ENCODE measurements around the gene PEX1.
A peak's percentile ranks its signal among the peaks of the same experiment; 100 is the strongest.
"Not testable (repeated sequence)": the region's sequence is repeated elsewhere in the genome, so short reads cannot be mapped to it uniquely, and the experiment has no call there.

PEX1 gene

DNA sequence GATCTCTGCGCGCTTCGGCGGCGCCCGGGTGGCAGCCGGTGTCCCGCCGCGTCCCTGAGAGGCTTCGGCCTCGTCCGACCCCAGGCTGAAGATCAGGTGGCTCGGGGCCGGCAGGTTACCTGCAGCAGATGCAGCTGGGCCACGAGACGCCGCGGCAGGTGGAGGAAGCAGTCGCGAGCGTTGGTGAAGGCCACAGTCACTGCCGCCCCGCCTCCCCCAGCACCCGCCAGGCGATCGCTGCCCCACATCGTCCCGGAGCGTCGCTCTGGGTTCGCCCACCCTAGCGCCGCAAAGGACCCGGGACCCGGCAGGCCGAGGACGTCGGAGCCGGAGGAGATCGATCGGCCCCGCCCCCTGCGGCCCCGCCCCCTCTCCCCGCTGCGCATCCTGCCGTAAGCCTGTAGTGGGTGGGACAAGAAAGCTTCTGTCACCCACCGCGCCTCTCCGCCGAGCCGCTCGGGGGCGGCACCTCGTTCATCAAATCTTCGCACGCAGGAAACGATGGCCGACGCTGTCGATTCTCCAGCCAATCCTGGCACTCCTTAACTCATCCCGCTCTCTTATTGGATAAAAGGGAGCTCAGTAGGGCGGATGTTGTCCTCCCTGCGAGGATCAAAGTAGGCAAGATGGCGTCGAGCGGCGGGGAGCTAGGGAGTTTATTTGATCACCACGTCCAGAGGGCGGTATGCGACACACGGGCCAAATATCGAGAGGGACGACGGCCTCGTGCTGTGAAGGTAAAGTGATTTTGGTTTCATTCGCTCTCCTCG, at the start of gene PEX1, which contains the start of gene RBM48:
PEX1 (minus strand) TSS at position 333 of the 770 bp plus-strand sequence; CDS start at position 248, 85 bp downstream.
RBM48 (plus strand) TSS at position 608 of the 770 bp plus-strand sequence; CDS start at position 627, 19 bp downstream.
- DNase-seq, result peak; percentile 99

DNA sequence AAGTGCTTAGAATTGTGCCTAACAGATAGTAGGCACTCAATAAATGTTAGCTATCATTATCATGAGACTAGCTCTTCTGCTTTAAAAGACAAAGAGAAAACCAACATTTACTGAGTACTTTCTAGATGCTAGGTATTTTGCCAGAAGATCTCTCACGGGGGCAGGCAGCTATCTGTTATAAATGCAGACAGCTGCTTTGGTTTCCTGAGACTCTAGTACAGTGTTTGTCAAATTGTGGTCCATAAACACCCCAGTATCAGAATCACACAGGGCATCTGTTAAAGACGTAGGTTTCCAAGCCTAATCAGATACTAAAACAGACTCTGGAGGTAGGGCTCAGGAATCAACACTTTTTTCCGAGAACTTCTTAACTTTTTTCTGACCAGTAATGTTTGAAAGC, 48.0 kb upstream of the PEX1 start:
- DNase-seq, result no peak

DNA sequence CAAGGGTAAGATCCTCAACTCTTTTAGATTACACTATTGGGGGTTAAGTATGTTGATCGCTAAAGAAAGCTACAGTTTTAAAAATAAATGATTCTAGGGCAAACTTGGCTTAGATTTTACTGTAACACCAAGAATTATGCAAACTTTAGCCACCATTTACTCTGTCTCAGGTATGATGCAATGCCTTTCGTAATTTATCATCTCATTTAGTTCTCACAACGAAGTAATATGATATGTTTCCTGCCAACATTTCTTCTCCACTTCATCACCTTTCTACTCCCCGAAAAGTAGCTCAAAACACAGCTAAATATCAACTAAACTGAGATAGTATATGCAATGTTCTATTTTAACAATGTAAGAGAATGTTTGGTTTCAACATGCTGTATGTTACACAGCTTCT, 40.8 kb upstream of the PEX1 start:
- DNase-seq, result no peak

DNA sequence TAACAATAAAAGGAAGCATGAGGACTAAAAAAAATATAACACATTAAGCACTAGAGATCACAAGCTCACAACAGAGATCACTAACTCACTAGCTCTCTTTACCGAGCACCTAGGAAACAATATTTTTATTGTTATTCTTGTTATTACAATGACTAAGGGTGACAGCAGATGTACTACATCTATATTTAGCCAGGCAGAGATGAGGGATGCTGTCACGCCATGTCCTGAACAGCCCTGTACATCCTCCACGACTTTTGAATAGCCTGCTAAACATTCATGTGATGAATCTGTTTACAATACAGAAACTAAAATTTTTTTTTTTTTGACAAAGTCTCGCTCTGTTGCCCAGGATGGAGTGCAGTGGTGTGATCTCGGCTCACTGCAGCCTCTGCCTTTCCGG, 39.1 kb upstream of the PEX1 start:
- DNase-seq, result no peak

DNA sequence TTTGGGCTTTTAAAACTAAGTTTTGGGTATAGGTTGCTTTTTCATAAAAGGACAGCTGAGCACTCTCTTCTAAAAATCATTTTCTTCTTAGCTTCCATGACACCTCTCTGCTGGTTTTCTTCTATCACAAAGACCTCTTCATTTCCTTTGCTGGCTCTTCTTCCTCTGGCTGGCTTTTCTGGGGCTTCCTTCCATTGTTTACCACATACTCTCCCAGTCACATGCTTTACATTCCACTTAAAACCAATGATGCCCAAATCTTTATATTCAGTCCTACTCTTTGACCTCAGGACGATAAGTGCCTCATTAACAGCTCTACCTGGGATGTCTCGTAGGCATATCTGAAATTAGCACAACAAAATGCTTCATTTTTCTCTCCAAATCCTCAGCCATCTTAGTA, 35.0 kb upstream of the PEX1 start:
- no peak for DNase-seq

DNA sequence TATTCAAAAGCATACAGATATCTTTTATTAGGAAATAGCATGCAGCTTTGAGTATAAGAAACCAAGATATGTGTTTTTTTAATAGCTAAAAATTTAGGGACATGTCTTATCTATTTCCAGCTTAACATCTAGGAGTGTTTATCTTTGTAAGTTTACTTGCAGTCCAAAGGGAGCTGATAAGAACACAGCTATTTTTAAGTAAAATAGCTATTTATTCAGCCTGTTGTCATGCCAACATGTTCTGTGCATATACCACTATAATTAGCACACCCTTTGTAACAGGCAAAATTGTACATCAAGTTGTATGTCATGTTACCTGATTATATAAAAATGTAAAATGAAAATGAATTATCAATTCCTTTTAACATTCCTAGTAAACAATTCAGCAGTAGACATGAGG, 32.3 kb upstream of the PEX1 start:
- DNase-seq, result no peak

DNA sequence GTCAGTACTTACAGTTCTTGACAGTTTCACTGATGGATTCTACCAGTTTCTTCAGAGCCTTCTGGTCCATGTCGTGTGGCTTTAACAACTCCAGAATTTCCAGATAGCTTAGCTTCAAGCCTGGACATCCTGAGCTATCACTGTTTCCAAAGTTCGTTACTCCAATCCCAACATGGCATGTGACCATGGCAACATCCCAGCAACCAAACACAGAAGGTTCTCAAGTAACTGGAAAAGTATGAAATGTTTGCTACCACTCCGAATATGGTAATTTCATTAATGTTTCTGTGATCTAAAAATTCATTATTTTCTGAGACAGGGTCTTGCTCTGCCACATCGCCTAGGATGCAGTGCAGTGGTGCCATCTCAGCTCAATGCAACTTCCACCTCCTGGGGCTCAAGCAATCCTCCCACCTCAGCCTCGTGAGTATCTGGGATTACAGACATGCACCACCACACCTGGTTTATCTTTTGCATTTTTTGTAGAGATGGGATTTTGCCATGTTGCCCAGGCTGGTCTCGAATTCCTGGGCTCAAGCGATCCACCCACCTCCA, 29.6 kb upstream of the PEX1 start:
- no peak for DNase-seq

DNA sequence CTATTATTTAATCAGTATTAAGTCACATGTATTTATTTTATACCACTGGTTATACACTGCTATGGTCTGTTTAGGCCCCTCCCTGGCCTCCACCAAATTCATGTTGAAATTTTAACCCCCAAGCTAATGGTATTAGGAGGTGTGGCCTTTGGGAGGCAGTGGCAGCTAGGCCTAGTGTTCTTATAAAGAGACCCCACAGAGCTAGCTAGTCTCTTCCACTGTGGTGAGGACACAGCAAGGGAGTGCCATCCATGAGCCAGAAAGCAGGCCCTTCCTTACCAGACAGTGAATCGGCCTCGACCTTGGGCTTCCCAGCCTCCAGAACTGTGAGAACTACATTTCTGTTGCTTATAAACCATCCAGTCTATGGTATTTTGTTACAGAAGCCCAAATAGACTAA, 28.9 kb upstream of the PEX1 start:
- no peak for DNase-seq

DNA sequence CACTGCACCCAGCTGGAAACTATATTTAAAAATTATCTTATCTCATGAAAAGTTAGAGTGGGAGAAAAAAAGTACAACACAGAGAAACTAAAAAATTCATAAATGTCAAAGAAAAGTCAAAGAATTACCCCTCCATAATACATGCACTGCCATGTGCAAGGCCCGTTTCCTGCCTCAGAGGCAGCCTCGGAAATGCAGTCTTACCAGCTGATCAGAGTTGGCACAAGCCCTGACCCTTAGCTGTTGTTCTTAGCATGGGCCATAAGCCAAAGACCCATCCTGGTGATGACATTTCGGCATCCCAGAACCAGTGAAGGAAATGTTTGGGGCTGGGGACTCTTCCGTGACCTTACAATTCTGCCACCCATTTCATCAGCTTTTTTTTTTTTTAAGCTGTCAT, 21.9 kb upstream of the PEX1 start:
- no peak for DNase-seq

DNA sequence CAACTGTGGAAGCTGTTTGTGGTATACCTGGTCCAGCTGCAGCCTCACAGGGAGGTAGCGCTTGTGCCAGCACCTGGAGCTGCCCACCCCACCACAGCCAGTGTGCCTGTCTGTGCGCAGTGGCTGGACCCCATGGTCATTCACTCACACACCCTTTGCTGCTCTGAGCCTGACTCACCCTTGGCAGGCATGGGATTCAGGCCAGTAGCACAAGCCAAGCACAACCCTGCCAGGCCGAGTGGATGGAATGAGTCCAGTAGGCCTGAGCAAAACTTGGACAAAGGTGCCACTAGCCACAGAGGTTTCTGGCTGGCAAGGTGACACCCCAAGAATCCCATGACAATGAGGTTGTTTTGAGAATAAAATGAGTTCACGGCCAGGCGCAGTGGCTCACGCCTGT, 19.3 kb upstream of the PEX1 start:
- no peak for DNase-seq

DNA sequence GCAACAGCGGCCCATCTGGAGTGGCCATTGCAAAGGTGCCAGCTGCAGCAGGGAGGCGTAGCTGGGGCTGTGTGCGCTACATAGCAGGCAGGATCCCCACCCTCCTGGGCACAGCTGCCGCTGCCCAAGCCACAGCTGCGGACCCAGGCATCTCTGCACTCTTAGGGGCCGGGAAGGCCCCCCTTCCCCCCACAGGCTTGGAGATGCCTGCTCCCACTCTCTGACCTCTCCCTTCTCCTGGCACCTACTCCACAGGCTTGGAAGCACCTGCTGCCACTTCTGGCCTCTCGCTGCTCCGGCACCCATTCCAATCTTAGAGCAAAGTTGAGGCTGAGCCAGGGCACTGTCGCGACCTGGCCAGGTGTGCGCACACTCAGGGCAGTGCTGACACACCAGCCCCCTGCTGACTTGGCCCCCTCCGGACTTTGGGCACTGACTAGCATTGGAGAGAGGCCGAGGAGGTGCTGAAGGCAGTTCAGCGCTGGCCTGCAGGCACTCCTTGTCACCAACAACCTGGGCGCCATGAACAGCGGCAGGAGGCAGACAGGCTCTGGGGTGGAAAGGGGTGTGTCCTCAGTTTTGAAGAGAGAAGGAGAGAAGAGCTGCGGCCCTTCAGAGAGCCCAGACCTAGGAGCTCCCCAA, 18.7 kb upstream of the PEX1 start:
- no peak for DNase-seq

DNA sequence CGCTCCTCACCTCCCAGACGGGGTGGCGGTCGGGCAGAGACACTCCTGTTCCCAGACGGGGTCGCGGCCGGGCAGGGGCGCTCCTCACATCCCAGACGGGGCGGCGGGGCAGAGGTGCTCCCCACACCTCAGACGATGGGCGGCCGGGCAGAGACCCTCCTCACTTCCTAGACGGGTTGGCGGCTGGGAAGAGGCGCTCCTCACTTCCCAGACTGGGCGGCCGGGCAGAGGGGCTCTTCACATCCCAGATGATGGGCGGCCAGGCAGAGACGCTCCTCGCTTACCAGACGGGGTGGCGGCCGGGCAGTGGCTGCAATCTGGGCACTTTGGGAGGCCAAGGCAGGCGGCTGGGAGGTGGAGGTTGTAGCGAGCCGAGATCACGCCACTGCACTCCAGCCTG, 16.8 kb upstream of the PEX1 start:
- not testable (repeated sequence) for DNase-seq

DNA sequence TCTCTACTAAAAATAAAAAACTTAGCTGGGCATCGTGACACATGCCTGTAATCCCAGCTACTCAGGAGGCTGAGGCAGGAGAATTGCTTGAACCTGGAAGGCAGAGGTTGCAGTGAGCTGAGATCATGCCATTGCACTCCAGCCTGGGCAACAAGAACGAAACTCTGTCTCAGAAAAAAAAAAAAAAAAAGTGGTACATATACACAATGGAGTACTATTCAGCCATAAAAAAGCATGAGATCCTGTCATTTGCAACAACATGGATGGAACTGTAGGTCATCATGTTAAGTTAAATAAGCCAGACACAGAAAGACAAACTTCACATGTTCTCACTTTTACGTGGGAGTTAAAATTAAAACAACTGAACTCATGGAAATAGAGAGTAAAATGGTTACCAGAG, 15.2 kb upstream of the PEX1 start:
- not testable (repeated sequence) for DNase-seq

DNA sequence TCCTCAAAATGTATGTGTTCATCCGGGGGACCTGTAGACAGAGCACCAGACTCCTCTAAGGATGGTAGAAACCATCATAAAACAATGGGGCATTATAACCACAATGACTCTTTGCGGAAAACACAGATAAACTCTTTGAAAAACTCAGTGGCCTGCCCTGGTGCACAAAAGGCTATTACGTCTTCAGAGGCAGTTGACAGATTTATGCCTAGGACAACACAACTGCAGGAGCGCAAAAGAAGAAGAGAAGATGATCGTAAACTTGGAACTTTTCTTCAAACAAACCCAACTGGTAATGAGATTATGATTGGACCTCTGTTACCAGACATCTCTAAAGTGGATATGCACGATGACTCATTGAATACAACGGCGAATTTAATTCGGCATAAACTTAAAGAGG, 6.3 kb upstream of the PEX1 start:
- no peak for DNase-seq

DNA sequence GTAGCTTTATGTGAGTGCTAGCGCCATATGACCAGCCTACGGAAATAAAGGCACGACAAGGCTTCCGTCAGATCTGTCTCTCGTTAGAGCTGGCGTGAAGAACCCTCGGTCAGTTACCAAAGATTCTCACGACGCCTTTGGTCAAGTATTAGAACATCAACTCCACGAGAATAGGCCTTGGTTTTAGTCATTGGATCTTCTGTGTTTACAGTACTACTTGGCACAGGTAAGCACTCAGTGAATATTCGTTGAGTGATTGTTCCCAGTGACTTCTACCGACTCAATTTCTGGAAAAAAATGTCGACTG, 591 bp upstream of the PEX1 start:
- DNase-seq, result no peak

DNA sequence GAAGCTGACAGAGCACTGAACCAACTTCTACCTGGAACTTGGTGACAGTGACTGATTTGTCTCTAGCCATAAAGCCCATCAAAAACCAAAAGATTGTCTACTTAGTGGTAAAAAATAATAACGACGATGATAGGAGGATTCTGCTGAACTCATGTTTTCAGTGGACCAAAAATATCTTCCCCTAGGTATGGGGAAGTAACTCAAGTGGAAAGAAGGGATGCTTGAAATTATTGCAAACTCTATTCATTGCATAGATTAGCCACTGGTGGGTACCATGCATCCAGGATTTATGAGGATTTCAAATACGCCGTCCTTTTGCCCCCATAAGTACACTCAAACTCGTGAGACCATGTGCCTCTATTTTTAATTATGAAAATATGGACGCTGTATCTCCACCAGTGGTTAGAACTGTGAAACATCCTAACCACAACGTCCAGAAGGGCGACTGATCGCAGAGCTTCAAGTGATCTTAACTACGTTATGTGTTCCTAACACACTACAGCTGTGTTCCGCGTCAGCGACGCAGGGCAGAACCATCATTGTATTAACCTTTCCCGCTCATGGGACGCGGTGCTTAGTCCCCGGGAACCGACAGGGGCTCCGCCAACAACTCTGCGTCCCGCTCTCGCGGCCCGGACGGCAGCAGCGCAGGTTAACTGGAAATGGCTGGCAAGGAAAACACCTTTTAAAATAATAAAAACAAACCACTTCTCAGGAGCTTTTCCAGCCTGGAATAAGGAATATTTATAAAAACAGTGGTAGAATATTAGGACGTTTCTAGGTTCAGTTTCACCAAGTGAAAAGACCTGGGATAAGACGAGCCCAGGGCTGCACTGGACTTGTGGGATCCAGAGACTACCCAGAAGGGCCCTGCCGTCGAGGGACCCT, 776 bp downstream of the PEX1 start:
- DNase-seq, result peak; percentile 22

DNA sequence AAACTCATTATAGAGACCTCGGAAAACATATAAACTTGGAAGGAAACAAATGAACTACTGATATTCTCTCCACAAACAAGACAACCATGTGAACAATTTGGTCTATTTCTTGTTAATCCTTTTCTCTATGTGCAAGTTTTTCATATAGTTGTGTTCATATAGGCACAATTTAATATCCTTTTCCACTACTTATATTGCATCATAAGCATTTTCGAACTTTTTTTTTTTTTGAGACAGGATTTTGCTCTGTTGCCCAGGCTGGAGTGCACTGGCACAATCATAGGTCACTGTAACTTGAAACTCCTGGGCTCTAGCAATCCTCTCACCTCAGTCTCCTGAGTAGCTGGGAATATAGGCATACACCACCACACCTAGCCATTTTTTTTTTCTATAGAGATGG, 5.2 kb downstream of the PEX1 start:
- no peak for DNase-seq

DNA sequence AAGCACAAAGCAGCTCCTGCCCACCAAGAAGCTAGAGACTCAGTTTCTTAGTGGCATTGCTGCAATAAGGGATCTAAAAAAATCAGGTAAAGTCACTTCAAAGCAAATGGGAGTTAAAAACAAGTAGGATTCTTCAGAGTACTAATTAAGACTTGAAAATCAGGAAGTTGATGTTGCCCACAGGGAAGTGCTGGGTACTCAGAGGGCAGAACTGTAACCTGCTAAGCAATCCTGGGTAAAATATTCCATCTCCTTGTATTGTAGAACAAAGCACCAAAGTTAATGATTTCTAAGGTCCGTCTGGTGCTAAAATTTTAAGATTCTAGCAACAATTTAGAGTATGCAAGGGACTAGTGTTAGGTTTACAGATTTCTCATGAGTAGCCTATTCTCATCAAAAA, 8.3 kb downstream of the PEX1 start:
- DNase-seq, result no peak

DNA sequence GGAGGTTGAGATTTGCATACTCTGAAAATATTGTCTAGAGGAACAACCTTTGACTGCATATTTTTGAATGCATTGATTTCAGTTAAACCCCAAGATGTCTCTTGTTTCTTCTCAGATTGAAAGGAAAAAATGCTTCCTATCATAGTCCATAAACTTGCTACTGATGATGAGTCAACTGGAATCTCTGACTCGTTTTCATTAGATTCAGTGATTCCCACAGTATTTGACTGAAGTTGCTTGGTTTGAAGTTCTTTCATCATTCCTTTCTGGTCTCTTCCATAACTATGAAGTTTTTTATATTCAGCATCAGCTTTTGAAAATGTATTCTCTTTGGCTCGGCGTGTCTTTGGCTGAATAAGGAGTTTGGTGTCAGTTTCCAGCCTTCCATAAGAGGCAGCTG, 10.7 kb downstream of the PEX1 start:
- no peak for DNase-seq

DNA sequence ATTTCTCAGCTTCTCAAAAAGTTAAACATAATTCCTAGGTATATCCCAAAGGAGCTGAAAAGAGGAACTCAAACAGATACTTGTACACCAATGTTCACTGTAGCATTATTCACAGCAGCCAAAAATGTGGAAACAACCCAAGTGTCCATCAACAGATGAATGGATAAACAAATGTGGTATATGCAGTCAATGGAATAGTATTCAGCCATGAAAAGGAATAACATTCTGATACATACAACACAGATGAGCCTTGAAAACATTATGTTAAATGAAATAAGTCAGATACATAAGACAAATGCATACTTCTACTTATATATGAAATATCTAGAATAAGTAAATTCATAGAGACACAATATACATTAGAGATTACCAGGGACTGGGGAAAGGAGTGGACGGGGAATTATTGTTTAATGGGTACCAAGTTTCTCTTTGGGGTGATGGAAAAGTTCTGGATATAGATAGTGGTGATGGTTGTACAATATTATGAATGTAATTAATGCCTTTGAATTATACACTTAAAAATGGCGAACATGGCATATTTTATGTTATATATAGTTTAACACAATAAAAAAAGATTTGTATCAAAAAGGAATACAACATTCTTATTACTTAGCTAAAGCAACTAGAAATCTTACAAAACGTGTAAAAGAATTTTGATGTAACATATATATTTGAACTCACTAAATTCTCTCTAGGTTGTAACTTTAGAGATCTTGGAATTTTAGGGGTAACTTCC, 15.0 kb downstream of the PEX1 start:
- no peak for DNase-seq

DNA sequence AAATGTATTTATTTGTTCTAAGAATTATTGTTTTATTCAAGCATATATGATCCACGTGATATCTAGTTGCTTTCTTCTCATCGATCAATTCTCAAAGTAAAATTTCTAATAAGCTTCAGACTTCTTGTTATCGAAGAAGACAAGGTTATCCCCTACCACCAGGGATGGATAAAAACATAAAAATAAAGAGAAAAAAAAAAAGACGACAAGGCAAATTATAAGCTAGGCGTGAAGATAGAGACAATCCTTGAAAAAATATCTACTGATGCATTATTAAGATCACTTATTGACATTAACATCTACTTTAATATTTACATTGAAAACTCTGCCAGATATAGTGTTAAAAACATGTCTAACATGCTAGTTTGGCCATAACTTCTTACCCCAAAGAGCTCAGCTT, 19.4 kb downstream of the PEX1 start:
- DNase-seq, result no peak

DNA sequence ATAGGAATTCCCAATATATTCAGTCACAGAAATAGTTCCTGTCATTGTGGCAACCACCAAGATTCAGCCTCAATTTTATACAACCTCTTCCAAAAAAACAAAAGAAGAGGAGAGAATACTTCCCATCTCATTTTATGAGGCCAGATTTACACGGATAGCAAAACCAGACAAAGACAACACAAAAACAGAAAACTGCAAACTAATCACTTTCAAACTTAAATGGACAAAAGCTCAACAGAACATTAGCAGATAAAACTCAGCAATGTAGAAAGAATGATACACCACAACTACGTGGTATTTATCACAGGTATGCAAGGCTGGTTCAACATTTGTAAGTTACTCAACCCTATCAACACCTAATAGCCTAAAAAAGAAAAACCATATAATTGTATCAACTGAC, 22.0 kb downstream of the PEX1 start:
- no peak for DNase-seq

DNA sequence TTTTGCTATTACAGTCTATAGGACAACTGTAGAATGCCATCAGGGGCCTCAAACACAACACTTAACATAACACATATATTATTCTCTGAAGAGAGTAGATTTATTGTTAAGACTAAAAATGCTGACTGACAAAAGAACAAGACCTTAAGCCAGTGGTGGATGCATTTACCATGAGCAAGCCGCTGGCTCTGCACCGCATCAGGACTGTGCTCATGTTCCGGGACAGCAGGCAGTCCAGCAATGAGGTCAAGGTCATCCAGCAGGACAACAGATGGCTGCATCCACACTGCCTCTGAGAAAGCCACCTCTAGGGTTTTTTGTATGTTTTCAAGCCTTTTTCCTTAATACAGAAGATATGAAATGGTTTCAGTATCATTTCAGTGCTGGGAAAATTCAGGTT, 23.8 kb downstream of the PEX1 start:
- DNase-seq, result no peak
